OCI-LY3 (cell line): Measurements from ENCODE around the gene CDCP1.

Experiments
- H2AFZ ChIP-seq: fragments of 200-600, 300-600 bp; shearing (Covaris generic); 2 replicates; pipeline ENCODE4 v1.6.0; 2014; ENCODE audit warnings: antibody characterized with exemption, low read depth, low read length
- H3K27ac ChIP-seq: fragments of 200-600, 300-600 bp; sonication (generic); 2 replicates; pipeline ENCODE4 v1.5.1; 2014; ENCODE audit warnings: mild to moderate bottlenecking, low read length, moderate library complexity, mixed read lengths
- H3K27me3 ChIP-seq: fragments of 200-600, 300-600 bp; sonication (generic); 2 replicates; pipeline ENCODE4 v1.6.1; 2014; ENCODE audit warnings: low read depth, low read length, mixed read lengths
- H3K36me3 ChIP-seq: fragments of 200-600, 300-600 bp; sonication (generic); replicated peaks from 2 replicates; pipeline ENCODE3; 2014; ENCODE audit warnings: low read depth, low read length, mixed read lengths
- H3K4me1 ChIP-seq: fragments of 300-600, 200-600 bp; sonication (generic); 2 replicates; pipeline ENCODE4 v1.6.1; 2014; ENCODE audit warnings: low read length, mixed read lengths
- H3K4me2 ChIP-seq: fragments of 200-600, 300-600 bp; sonication (generic); 2 replicates; pipeline ENCODE4 v1.6.1; 2014; ENCODE audit warnings: low read length, mixed read lengths
- H3K4me3 ChIP-seq: fragments of 300-600, 200-600 bp; sonication (generic); 2 replicates; pipeline ENCODE4 v1.5.1; 2014; ENCODE audit warnings: antibody characterized with exemption, mild to moderate bottlenecking, low read length, moderate library complexity
- H3K79me2 ChIP-seq: fragments of 300-600, 200-600 bp; shearing (Covaris generic); 2 replicates; pipeline ENCODE4 v1.6.1; 2014; ENCODE audit warnings: mild to moderate bottlenecking, low read length, mixed read lengths
- H3K9ac ChIP-seq: fragments of 300-600, 200-600 bp; shearing (Covaris generic); 2 replicates; pipeline ENCODE4 v1.6.0; 2014; ENCODE audit warnings: mild to moderate bottlenecking, low read length, moderate library complexity
- H3K9me3 ChIP-seq: fragments of 200-600, 300-600 bp; shearing (Covaris generic); 2 replicates; pipeline ENCODE4 v1.6.1; 2014; ENCODE audit warnings: low read length, mixed read lengths; ENCODE audit not compliant: insufficient read depth
- H4K20me1 ChIP-seq: fragments of 200-600, 300-600 bp; sonication (generic); 2 replicates; pipeline ENCODE4 v1.6.1; 2016; ENCODE audit warnings: low read length, mixed read lengths; ENCODE audit not compliant: insufficient read depth
- EZH2phosphoT487 ChIP-seq: fragments of 200-600 bp; shearing (Covaris generic); IDR thresholded peaks from 2 replicates; pipeline ENCODE4 v1.6.1; 2018; ENCODE audit warnings: antibody characterized with exemption, mixed run types, low read depth
- TF ChIP-seq, protein P1 (sequence below): fragments of 200-600, 300-600 bp; sonication (generic); IDR thresholded peaks from 2 replicates; pipeline ENCODE4 v1.5.1; 2014; ENCODE audit warnings: antibody characterized with exemption, low read length, low read depth

Gene CDCP1

DNA sequence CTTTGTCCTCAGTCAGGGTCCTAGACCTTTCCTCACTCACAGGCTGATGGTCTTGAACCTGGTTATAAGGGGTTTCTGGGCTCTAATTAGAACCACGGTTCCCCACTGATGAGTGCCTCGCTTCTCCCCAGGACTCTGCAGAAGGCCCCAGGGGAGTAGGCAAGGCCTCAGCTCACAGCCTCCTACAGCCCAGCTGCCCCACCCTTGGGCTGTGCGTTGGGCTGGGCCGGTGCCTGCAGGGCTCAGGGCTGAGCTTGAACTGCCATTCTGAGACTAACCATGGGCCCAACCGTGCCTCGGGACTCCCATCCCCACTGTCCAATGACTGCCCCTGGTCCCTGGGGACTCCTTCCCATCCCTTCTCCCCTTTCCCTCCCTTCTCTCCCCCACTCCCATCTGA is 94.5 kb downstream of the CDCP1 start:
- H2AFZ ChIP-seq, result no peak overlapping the region
- no peak overlapping the region for H3K27ac ChIP-seq
- H3K27me3 ChIP-seq, result peaks cover 34% of the 10 kb centered on the region
- no peak overlapping the region for H3K4me2 ChIP-seq
- TF ChIP-seq EZH2phosphoT487, result no peak
- TF ChIP-seq, protein P1, sequence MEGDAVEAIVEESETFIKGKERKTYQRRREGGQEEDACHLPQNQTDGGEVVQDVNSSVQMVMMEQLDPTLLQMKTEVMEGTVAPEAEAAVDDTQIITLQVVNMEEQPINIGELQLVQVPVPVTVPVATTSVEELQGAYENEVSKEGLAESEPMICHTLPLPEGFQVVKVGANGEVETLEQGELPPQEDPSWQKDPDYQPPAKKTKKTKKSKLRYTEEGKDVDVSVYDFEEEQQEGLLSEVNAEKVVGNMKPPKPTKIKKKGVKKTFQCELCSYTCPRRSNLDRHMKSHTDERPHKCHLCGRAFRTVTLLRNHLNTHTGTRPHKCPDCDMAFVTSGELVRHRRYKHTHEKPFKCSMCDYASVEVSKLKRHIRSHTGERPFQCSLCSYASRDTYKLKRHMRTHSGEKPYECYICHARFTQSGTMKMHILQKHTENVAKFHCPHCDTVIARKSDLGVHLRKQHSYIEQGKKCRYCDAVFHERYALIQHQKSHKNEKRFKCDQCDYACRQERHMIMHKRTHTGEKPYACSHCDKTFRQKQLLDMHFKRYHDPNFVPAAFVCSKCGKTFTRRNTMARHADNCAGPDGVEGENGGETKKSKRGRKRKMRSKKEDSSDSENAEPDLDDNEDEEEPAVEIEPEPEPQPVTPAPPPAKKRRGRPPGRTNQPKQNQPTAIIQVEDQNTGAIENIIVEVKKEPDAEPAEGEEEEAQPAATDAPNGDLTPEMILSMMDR, result no peak
- H3K36me3 ChIP-seq, result no peaks in the 10 kb centered on the region
- H3K9me3 ChIP-seq, result no peaks in the 10 kb centered on the region
- H3K79me2 ChIP-seq, result no peaks in the 10 kb centered on the region
- H3K4me3 ChIP-seq, result no peak overlapping the region
- H3K4me1 ChIP-seq, result 0 out of 2 replicates have a peak, but pooled peaks cover 4% of the 10 kb centered on the region
- H3K9ac ChIP-seq, result no peak overlapping the region
- H4K20me1 ChIP-seq, result no peaks in the 10 kb centered on the region

DNA sequence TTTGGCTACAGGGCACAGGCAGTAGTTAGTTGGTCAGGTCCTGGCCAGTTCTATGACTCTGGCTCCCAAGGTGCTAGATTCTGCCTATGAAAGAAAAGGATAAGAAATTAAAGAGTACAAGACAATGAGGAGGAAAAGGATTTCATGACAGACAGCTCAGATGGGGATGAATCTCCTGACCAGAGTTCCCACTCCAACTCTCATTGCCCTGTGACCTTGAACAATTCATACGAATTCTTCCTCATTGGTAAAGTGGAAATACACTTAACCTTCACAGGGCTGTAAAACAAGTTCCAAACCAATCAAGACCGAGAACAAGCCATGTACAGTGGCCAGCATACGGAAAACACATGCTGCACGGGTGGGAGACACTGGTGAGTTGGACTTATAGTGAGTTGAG is 96.4 kb downstream of the CDCP1 start:
- peaks cover 37% of the 10 kb centered on the region for H3K27me3 ChIP-seq
- no peak overlapping the region for H2AFZ ChIP-seq
- no peaks in the 10 kb centered on the region for H3K79me2 ChIP-seq
- H3K4me1 ChIP-seq, result peaks cover 15% of the 10 kb centered on the region
- TF ChIP-seq, protein P1, result no peak
- no peak for TF ChIP-seq EZH2phosphoT487
- no peak overlapping the region for H3K9ac ChIP-seq
- H3K27ac ChIP-seq, result no peak overlapping the region
- no peaks in the 10 kb centered on the region for H3K36me3 ChIP-seq
- H3K9me3 ChIP-seq, result no peaks in the 10 kb centered on the region
- no peaks in the 10 kb centered on the region for H4K20me1 ChIP-seq
- H3K4me2 ChIP-seq, result no peak overlapping the region
- no peak overlapping the region for H3K4me3 ChIP-seq

DNA sequence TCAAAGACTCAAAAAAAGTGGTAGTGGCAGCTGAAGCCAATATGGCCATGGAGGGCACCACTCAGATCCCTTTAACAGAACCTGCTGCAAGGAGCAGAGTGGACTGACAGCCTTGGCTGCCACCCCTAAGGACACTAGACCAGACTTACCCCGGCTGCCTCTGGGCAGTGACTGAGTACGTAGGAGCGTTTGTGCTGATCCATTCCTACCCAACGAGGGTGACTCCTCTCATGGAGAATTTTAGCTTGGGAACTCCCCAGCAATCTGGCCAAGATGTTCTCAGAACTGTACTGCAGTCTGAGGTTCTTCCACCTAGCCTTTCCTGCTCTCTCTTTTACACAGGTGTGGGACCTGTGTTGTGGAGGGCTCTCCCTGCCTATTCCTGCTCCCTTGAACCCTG is 97.9 kb downstream of the CDCP1 start:
- Histone ChIP-seq H2AFZ (no peak overlapping the region), H3K79me2 (no peaks in the 10 kb centered on the region), H3K4me1 (peaks cover 23% of the 10 kb centered on the region), H3K9ac (no peak overlapping the region), H3K27me3 (peaks cover 37% of the 10 kb centered on the region), H3K36me3 (no peaks in the 10 kb centered on the region), H4K20me1 (no peaks in the 10 kb centered on the region), H3K27ac (no peak overlapping the region), H3K9me3 (no peaks in the 10 kb centered on the region), H3K4me2 (no peak overlapping the region), H3K4me3 (no peak overlapping the region)
- TF ChIP-seq, protein P1, result no peak
- no peak for TF ChIP-seq EZH2phosphoT487

DNA sequence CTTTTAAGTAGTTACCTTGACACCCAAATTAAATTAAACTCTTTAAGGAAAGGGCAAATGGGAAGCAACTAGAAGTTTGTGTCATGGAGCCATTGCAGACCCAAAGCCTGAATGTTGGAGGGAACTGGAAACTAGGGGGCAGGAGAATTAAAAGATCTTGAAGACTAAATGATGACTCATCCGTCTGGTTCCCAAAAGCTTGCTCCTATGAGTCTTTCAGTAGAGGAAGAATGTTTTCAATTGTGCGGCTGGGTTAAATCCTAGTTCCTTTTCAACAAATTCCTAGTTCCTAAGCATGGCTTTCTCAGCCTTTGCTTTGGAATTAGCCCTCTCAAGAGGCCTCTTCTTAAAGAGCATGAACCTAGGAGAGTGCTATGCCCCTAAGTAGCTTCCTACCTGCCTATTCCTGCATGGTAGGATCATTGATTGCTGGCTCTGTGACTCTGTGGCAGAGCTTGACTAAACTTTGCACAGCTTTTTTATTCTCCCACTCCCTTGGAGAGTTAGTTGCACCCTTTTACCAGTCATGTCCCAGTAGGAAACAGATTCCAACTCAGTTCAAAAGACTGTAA is 102.4 kb downstream of the CDCP1 start:
- H3K4me1 ChIP-seq, result peaks cover 48% of the 10 kb centered on the region
- peaks cover 30% of the 10 kb centered on the region for H3K27me3 ChIP-seq
- H3K27ac ChIP-seq, result no peak overlapping the region
- no peak overlapping the region for H3K9ac ChIP-seq
- H2AFZ ChIP-seq, result no peak overlapping the region
- H3K36me3 ChIP-seq, result no peaks in the 10 kb centered on the region
- H3K4me2 ChIP-seq, result no peak overlapping the region
- no peaks in the 10 kb centered on the region for H3K9me3 ChIP-seq
- no peaks in the 10 kb centered on the region for H3K79me2 ChIP-seq
- TF ChIP-seq, protein P1, result no peak
- no peak for TF ChIP-seq EZH2phosphoT487
- H3K4me3 ChIP-seq, result no peak overlapping the region
- no peaks in the 10 kb centered on the region for H4K20me1 ChIP-seq
